ENCODE results near the gene MAP2K5.

DNA sequence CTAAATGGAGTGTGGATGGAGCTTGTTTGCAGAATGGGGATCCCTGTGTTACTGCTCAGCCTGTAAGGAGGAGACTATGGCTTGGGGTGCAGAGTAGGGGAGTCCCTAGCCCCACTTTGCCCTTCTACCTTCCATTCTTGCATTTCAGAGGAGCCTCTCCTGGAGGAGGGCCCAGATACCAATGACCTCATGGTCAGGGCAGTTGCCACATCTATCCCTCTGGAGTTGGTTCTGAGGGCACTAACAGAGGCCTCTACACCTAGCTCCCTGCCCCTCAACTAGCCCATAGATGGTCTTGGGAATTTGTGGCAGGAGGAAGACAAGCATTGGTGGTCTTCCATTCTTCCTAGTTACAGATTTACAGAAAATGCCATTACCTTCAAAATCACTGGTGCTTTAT lies 288.9 kb downstream of the MAP2K5 start:
- TF ChIP-seq PPARA (CRISPR knock-in tag; IDR thresholded peaks at IDR 0.05; ENCODE audit: borderline replicate concordance) (no peak), ARNTL (CRISPR knock-in tag; IDR thresholded peaks at IDR 0.05; ENCODE audit: borderline replicate concordance, low read depth) (no peak), BACH2 (CRISPR knock-in tag; IDR thresholded peaks at IDR 0.05; ENCODE audit: borderline replicate concordance) (no peak), PATZ1 (CRISPR knock-in tag; IDR thresholded peaks at IDR 0.05; ENCODE audit: borderline replicate concordance) (no peak), ZC3H10 (CRISPR knock-in tag; IDR thresholded peaks at IDR 0.05) (no peak), CSDC2 (CRISPR knock-in tag; IDR thresholded peaks at IDR 0.05) (no peak), GLIS3 (CRISPR knock-in tag; IDR thresholded peaks at IDR 0.05) (no peak), ESRRG (CRISPR knock-in tag; IDR thresholded peaks at IDR 0.05) (no peak), ZNF8 (CRISPR knock-in tag; IDR thresholded peaks at IDR 0.05) (no peak)
- TF ChIP-seq, protein P1, sequence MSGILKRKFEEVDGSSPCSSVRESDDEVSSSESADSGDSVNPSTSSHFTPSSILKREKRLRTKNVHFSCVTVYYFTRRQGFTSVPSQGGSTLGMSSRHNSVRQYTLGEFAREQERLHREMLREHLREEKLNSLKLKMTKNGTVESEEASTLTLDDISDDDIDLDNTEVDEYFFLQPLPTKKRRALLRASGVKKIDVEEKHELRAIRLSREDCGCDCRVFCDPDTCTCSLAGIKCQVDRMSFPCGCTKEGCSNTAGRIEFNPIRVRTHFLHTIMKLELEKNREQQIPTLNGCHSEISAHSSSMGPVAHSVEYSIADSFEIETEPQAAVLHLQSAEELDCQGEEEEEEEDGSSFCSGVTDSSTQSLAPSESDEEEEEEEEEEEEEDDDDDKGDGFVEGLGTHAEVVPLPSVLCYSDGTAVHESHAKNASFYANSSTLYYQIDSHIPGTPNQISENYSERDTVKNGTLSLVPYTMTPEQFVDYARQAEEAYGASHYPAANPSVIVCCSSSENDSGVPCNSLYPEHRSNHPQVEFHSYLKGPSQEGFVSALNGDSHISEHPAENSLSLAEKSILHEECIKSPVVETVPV (CRISPR knock-in tag; IDR thresholded peaks at IDR 0.05) = no peak
